Activated T-cell treated with anti-CD3 and anti-CD28 coated beads for 4 hours (primary cell): ENCODE data around the gene SS18.
"Not testable (repeated sequence)": the region's sequence is repeated elsewhere in the genome, so short reads cannot be mapped to it uniquely, and the experiment has no call there.

Experiments used
- DNase-seq: peaks from one replicate; pipeline ENCODE4 v3.0.0-alpha.2; 2020

SS18 gene, protein sequence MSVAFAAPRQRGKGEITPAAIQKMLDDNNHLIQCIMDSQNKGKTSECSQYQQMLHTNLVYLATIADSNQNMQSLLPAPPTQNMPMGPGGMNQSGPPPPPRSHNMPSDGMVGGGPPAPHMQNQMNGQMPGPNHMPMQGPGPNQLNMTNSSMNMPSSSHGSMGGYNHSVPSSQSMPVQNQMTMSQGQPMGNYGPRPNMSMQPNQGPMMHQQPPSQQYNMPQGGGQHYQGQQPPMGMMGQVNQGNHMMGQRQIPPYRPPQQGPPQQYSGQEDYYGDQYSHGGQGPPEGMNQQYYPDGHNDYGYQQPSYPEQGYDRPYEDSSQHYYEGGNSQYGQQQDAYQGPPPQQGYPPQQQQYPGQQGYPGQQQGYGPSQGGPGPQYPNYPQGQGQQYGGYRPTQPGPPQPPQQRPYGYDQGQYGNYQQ

DNA sequence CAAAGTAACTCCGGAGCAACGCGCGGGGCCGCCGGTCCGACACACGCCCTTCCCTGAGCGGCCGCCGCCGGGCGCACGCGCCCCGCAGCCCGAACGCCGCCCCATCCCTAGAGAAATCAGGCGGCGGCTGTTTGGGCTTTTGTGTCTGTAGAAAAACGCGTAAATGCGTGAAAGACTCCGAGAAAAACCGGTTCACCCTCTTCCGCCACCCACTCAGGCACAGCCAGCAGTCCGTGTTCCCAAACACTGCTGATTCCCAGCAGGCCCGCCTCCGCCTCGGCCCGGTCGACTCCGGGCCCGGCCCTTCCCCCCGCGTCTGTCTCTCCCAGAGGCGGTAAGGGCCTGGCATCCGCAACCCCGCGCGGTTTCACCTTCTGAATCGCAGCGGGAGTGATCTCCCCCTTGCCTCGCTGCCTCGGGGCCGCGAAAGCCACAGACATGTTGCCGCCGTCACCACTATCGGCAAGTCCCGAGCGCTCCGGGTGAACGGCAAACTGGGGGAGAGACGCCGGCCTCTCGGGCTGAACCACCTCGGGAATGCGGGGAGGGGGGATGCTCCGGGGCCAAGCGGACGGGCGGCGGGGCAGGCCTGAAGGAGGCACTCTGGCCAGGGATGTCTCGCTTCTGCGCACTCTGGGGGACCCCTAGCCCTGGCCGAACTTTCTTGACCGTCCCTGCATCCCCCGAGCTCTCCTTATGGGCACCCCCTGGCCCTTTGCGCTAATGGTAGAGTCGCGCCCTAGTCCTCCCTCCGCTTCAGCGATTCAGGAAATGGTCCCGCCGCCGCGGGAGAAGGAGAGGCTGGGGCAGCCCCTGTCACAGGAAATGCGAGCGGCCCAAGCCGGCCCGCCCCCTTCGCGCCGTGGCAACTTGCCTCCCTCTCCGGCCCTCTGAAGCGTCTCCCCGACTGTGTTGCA is at the start of gene SS18:
Gene SS18 (minus strand): TSS at position 484 of the 917 bp plus-strand sequence. CDS start 44 bp downstream, at position 440.
- peak; percentile 76 for DNase-seq

GRCh38 chr18:26135548-26135947 is 45.1 kb upstream of the SS18 start:
- DNase-seq = no peak

- DNase-seq = no peak
These were observed 43.7 kb upstream of the SS18 start for GRCh38 chr18:26134107-26134506.

DNA sequence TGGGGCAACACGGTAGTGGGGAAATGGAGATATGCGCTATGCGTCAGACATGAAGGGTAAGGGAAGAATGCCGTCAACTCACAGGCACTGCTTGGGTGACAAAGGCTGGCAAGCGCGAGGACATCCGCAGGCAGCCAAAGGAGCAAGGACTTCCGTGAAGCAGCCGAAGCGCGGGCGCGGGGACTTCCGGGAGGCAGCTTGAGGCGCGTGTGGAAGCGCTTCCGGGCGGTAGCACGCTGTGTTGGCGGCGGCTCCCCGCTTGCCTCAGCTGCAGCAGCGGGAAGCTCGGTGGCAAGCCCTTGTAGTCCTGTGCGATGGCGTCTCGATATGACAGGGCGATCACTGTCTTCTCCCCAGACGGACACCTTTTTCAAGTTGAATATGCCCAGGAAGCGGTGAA is 43.2 kb upstream of the SS18 start, which contains the start of gene PSMA8:
Gene PSMA8 (plus strand): TSS at position 218 of the 400 bp plus-strand sequence. CDS start 97 bp downstream, at position 315.
- no peak for DNase-seq

DNA sequence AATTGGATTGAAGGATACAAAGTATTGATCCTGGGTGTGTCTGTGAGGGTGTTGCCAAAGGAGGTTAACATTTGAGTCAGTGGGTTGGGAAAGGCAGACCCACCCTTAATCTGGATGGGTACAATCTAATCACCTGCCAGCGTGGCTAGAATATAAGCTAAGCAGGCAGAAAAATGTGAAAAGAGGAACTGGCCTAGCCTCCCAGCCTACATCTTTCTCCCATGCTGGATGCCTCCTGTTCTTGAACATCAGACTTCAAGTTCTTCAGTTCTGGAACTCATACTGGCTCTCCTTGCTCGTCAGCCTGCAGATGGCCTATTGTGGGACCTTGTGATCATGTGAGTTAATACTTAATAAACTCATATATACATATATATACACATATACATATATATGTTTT is 37.8 kb upstream of the SS18 start:
- DNase-seq = not testable (repeated sequence)

DNA sequence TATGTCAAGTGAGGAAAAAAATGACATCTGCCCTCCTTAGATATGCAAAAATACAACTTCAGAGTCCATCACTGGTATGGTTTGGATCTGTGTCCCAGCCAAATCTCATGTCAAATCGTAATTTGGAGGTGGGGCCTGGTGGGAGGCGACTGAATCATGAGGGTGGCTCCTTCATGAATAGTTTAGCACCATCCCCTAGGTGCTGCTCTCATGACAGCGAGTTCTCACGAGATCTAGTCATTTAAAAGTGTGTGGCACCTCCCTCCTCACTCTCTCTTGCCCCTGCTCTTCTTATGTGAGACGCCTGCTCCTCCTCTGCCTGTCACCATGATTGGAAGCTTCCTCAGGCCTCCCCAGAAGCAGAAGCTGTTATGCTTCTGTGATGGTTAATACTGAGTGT is 37.4 kb upstream of the SS18 start:
- DNase-seq = no peak

- DNase-seq = not testable (repeated sequence)
These were observed 31.6 kb upstream of the SS18 start for GRCh38 chr18:26121994-26122393.

DNA sequence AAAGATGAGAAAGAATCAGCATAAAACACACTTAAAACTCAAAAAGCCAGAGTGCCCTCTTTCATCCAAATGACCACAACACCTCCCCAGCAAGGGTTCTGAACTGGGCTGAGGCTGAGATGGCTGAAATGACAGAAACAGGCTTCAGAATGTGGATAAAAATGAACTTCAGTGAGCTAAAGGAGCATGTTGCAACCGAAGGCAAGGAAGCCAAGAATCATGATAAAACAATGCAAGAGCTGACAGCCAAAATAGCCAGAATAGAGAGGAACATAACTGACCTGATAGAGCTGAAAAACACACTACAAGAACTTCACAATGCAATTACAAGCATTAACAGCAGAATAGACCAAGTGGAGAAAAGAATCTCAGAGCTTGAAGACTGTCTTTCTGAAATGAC is 31.1 kb upstream of the SS18 start:
- no peak for DNase-seq

- DNase-seq = no peak
These were observed 28.8 kb upstream of the SS18 start for GRCh38 chr18:26119246-26119645.

DNA sequence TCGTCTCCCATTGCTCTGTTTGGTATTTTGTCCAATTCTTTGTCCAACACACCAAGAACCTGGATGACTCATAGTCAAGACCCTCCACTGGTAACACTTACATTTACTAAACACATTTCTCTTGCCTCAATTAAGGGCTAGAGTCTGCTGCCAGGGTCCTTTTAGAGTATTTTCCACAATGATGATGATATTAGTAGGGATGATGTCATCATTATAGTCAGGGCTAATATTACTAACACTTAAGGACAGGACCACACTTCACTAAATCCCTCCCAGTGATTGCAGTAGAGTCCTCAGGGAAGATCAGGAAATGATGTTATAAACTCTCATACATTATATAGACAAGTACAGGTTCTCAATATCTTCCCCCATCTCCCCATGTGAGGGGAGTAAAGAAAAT is 13.6 kb upstream of the SS18 start:
- no peak for DNase-seq

DNA sequence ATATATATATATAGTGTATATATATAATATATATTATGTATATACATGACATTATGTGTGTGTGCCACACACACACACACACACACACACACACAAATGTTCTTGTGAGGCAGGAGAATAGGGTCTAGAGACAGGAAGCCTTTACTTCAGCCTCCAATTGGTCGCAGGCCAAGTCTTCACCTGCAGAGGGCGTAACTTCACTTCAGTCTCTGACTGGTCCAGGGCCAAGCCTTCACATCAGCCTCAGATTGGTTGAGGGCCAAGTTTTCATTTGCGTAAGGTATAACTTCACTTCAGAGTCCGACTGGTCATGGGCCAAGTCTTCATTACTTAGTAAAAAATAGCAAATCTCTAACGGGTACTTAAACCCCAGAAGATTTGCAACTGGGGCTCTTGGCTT is 13.2 kb upstream of the SS18 start:
- DNase-seq = no peak

DNA sequence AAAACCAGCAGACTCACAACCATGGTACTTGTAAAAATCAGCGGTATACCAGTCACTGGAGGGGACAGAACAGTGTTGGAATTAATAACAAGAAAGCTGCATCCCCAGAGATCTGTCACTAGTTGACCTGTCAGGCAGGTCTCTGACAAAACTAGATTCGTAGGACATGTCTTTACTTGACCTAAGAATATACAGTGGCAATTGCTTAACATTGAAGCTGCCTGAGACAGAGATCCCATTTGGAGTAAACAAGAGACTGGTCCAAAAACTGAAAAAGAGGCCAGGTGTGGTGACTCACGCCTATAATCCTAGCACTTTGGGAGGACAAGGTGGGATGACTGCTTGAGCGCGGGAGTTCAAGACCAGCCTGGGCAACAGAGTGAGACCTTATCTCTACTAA is 7.2 kb upstream of the SS18 start:
- DNase-seq = no peak

GRCh38 chr18:26096852-26097251 is 6.4 kb upstream of the SS18 start:
- DNase-seq = no peak

DNA sequence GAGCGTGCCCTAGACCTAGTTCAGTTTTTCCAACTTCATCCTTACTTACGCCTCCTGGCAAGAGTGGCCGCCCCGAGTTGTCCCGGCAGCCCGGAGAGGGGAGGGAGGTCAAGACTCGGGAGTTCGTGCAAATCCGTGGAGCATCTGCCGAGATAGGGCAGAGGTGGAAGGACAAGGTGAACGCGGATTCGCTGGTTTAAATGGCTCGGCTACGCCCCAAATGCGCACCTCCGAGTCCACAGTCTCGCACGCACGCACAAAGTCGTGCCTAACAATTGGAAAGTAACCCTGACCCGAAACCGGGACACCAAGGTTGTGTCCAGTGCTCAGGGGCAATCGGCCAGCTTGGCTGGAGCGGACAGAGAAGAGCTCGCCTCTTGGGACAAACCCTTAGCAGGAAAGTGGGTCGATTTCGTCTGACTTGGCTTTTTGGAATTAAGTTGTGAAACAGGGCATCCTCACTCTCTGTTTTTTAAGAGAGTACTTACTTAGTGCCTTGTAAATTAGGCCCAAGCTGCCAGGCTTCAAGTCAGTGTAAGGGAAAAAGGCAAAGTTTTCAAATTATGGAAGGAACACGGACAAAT is 726 bp upstream of the SS18 start:
- no peak for DNase-seq

DNA sequence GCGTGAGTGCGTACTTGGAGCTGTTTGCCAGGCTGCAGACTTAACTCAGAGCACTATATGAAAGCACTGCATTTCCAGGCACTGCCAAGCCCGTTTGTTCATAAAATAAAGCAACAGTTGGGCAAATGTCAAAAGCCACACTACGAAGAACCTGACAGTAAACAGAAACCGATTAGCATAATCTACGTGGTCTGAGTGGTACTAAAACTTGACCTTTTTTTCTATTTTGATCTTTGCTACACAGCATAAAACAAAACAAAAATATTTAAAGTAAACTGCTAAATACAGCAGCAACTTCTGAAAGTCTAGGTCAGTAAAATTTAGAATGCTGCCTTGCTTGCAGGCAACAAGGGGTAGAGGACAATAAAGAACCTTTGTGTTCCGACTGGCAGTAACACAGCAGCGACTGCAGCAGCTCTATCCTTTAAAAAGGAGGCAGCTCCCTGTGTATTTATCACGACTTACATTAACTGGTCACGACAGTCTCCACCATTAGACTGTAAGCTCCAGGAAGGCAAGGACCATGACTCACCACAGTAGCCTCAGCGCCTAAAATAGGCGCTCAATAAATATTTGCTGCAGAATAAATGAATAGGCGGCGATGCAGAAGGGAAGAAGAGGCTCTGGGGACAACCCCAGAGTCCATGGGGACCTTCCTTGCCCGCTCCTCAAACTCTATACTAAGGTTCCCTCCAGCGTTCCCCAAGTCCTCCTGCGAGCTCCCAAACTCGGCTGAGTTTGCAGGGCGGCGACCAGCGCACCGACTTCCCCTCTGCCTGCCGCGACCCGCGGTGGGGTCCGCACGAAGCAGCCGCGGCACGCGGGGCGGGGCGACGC is 902 bp downstream of the SS18 start:
- DNase-seq = no peak

GRCh38 chr18:26088487-26088886 is 1.9 kb downstream of the SS18 start:
- no peak for DNase-seq

- no peak for DNase-seq
These were observed 3.5 kb downstream of the SS18 start for GRCh38 chr18:26086959-26087358.

DNA sequence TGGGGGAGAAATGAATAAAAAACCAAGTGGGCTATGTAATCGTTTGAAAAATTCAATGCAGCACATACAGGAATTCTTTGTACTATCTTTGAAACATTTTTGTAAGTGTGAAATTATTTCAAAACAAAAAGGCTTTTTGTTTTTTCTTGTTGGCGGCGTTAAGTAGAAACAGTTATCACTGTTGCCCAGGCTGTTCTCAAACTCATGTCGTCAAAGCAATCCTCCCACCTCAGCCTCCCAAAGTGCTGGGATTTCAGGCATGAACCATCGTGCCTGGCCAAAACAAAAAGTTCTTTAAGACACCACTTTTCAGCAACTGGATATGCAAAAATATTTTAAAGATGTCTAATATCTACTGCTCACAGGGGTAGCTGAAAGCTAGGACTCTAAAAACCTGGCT is 5.4 kb downstream of the SS18 start:
- no peak for DNase-seq

GRCh38 chr18:26083099-26083498 is 7.3 kb downstream of the SS18 start:
- no peak for DNase-seq

DNA sequence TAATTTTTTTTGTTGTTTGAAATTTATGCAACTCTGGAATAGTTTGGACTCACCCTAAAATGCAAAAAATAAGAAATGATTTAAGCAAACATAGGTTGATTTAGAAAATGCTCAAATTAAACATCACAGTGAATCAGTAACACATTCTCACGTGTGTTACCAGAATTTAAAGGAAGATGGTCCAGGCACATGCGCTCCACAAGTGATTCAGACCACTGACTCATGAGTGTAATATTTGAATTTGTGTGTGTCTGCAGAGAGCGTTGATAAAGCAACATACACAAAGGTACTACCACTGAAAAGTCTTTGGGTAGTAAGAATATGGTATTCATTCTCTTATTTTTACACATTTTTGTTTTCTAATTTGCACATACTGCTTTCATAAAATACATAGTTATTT is 7.9 kb downstream of the SS18 start:
- no peak for DNase-seq

DNA sequence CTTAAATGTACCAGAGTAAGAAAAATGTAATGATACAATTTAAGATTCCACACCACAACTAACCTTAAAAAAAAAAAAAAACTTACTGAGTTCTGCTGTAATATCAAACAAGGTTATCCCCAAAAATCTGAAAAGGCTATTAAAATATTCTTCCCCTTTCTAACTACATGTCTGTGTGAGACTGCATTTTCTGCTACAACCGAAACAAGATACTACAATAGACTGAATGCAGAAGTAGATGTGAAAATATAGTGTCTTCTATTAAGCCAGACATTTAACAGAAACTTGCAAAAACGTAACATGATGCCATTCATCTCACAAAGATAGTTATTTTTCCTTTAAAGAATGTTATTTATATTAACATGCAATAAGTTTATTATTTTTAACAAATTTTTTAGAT is 16.2 kb downstream of the SS18 start:
- no peak for DNase-seq

GRCh38 chr18:26073758-26074157 is 16.7 kb downstream of the SS18 start:
- no peak for DNase-seq

- no peak for DNase-seq
These were observed 18.7 kb downstream of the SS18 start for GRCh38 chr18:26071725-26072124.
